HG03064 (cell line): Measurements from ENCODE around the gene NCOA3.
"Not testable (repeated sequence)": the region's sequence is repeated elsewhere in the genome, so short reads cannot be mapped to it uniquely, and the experiment has no call there.

Experiments used
- ATAC-seq: cut with Tn5 transposase; IDR thresholded peaks from one replicate; pipeline ENCODE4 v1.9.1; 2021; ENCODE audit warnings: low read depth; ENCODE audit not compliant: unreplicated experiment

Gene NCOA3

DNA sequence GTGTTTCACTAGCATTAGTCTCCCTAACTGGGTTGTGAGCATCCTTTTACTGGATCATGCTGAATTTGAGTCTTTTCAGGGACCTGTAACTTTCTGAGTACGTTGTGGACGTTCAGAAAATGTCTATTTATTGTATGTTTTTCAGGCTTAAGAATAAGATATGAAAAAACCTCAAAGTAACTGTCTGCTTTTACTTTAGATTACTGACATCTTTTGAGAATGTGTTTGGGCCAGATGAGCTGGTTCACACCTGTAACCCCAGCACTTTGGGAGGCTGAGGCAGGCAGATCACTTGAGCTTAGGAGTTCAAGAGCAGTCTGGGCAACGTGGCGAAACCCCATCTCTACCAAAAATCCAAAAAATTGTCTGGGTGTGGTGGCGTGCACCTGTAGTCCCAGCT is 32.7 kb downstream of the NCOA3 start:
- ATAC-seq: no peak

DNA sequence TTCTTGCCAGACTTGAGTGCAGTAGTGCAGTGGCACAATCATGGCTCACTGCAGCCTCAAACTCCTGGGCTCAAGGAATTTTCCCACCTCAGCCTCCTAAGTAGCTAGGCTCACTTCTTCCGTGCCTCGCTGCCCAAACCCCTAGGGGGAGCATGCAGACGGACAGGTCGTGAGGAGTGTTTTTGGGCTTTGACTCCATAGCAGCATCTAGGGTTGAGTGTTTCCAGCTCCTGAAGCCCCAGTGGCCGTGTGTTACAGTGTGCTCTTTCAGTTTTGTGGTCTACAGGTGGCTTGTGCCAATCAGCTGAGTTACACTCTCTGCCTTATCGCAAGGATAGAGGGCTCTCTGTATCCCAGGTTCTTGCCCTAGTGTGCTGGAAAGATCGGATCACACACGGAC is 33.4 kb downstream of the NCOA3 start:
- no peak for ATAC-seq

DNA sequence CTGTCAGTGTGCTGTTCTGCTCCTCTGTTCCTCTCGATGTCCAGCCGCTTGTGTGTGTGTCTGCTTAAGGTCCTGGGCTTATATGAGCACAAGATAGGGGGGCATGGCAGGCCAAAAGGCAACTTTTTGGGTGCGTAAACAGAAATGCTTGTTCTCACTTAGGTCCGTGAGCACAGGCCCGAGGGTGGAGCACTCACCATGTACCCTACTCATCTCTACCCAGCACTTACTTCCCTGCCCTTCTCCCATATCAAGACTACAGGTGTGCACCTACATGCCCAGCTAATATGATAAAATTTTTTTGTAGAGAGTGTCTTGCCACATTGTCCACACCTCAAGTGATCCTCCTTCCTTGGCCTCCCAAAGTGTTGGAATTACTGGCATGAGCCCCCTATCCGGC is 34.3 kb downstream of the NCOA3 start:
- ATAC-seq: no peak

DNA sequence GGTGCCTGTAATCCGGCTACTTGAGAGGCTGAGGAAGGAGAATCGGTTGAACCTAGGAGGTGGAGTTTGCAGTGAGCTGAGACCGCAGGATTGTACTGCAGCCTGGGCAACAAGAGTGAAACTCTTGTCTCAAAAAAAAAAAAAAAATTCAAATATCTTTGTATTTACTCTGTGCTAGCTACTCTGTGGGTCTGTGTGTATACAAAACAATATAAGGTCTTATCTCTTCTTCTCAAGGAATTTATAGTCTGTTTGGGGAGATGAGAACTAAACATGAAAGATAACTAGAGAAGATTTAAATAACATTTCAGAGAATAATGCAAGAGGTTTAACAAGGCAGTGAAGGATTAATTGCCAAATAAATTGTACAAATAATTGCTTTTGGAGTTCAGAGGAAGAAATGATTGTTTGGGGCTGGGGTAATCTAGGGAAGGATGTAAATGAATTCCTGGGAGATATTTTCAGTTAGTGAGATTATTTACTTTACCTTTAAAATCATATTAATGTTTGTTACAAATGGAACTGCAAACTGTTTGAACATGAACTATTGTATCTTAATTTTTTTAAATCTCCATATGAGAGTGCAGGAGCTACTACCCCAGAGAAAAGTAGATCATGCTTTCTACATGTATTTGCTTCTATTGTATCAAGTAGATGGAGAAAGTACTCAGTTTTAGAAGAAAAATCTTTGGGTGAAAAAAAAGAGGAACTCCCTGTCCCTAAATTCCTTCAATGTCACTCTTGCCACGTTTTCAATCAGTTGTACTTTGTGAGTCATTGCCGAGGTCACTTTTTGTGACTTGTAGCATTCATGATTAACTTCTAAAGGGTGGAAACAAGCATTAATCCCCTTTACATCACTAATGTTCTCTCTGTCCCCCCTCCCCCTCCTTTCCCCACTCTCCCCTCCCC is 39.0 kb downstream of the NCOA3 start:
- ATAC-seq: no peak

DNA sequence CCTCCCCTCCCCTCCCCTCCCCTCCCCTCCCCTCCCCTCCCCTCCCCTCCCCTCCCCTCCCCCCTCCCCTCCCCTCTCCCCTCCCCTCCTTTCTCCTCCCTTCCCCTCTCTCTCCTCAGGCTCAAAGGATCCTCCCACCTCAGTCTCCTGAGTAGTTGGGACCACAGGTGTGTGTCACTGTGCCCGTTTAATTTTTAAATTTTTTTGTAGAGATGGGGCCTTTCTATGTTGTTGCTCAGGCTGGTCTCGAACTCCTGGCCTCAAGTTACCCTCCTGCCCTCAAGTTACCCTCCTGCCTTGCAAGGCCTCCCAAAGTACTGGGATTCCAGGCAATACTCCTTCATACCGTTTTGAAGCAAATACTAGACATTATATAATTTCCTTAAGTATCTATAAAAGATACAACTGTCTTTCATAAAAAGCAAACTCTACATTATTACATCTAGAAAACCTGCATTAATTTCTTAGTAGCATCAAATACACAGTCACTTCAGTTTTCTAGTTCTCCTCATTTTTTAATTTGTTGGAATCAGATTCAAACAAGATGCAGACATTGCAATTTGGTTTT is 39.8 kb downstream of the NCOA3 start:
- ATAC-seq: no peak

DNA sequence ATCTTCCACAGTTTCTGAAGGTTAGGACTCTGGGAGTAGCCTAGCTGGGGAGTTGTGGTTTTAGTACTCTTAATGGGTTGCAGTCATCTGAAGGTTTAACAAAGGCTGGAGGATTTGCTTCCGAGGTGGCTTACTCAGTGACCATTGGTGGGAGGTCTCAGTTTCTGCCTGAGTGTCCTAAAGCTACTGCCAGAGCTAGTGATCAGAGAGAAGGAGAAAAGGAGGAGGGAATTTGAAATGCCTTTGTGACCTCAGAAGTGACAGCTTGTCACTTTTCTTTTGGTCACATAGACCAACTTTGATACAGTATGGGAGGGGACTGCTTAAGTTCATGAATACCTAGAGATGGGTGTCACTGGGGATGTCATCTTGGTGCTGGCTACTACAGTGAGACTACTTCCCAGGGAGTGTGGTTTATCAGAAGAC is 41.3 kb downstream of the NCOA3 start:
- ATAC-seq: no peak

DNA sequence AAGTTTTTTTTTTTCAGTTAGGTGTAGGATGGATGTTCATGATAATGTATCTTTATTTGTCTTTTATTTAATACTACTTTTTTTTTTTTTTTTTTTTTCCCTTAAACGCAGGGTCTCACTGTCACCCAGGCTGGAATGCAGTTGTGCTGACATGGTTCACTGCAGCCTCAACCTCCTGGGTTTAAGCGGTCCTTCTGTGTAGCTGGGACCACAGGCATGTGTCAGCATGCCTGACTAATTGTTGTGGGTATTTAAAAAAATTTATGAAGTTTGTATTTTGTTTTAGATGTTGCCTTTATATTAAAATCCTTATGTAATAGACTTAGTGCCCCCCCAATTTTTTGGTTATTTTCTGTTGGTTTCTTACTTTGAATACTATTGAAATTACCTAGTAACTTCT is 42.6 kb downstream of the NCOA3 start:
- ATAC-seq: no peak

DNA sequence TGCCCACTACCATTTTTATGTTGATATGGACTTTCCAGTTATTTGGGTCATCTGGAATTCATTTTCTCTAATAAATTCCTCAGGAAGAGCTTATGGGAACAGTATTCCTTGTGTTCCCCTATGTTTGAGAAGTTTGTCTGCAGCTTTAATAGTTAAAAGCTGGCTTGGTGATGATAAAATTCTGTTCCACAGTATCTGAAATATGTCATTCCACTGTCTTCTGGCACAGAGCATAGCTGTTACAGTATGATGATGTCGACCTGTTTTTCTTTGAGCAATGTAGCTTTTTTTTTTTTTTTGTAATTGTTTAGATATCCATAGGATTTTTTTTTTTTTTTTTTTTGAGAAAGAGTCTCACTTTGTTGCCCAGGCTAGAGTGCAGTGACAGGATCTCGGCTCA is 43.2 kb downstream of the NCOA3 start:
- no peak for ATAC-seq

DNA sequence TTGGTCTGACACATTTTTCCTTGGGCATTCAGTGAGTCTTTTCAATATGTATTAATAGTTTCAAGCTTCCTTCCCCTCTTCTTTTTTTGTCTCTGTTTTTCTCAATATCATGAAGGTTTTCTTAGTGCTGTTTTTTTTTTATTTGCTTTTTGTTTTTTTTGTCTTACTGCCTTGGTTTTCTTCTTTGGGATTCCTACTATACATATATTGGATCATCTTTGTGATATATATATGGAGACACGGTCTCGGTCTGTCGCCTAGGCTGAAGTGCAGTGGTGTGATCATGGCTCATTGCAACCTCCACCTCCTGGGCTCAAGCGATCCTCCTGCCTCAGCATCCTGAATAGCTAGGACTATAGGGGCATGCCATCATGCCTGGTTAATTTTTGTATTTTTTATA is 43.8 kb downstream of the NCOA3 start:
- no peak for ATAC-seq

DNA sequence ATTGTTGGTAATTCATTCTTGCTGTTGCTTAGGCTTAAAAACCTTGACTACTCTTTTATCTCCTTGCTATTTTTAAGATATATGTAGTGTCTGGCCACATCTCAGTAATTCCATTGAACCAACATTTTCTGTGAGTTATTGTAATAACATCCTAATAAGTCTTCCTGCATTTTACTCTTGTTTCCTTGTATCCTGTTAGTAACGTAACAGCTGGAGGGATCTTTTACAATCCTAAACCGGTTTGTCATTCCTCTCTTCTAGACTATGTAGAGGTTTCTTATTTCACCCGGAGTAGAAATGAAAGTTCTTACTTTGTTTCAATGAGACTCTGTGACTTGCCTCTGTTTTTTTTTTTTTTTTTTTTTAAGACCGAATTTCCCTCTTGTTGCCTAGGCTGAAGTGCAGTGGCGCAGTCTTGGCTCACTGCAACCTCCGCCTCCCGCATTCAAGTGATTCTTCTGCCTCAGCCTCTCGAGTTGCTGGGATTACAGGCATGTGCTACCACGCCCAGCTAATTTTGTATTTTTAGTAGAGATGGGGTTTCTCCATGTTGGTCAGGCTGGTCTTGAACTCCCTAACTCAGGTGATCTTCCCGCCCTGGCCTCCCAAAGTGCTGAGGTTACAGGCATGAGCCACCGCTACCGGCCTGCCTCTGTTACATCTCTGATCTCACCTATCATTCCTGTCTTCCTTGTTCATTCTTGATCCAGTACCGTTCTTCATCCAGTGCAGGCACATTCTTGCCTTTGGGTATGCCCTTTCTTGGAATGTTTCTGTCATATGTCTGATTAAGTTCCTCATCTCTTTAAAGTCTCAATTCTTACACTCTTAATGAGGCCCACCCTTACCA is 44.7 kb downstream of the NCOA3 start:
- ATAC-seq: no peak

DNA sequence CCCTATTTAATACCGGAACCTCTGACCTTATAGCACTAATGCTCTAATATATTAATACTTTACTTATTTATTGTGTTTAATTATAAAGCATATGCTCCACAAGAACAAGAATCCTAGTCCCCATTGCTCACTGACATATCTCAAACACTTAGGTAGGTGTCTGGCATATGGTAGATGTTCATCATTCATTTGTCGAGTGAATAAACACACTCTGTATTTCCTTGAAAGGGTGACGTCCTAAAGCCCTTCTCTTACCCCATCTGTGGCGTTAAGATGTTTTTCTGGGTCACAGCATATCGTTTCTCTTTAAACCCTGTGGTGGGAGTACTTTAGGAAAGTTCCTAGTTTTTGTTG is 45.3 kb downstream of the NCOA3 start:
- no peak for ATAC-seq

DNA sequence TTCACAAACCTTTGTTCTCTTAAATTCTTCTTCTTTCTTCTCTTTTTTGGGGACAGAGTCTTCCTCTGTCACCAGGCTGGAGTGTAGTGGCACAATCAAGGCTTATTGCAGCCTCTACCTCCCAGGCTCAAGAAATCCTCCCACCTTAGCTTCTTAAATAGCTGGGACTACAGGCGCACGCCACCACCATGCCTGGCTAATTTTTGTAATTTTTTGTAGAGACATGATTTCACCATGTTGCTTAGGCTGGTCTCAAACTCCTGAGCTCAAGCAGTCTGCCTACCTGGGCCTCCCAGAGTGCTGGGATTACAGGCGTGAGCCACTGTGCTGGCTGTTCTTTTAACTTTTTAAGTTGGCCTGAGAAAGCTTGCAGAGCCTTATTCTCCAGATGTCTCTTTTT is 48.0 kb downstream of the NCOA3 start:
- no peak for ATAC-seq

DNA sequence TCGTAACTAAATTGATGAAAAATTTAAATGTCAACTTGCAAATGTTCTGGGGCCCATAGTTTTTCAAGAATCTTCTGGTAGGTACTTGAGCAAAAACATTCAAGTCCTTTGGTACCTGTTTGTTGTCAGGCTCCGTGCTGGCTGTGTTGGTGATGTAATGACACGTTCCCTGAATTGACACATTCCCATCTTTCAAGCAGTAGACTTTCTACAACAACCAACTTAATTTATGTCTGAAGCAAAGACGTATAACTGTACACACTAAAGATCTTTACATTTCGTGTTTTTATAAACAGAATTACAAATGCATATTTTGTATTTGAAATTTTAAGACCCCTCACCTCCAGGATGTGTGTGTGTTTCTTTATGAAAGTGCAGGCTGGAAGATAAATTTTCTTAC is 49.5 kb downstream of the NCOA3 start:
- no peak for ATAC-seq

DNA sequence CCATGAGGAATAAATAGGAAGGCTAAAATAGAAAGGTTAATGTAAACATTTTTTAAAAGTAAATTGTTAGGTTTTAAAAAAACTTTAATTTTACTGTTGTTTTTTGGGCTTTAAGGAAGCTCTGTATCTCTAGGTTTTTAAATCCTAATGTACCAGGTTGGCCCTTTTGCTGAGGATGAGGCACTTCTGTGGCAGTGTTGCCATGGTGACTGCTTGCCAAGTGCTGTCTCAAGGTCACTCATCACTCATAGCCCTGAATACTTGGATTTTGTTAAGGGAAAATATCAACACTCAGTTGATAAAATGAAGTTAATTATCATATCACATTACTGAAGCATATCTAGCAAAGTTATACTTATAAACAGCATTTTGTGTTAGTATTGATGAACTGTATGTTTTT is 50.2 kb downstream of the NCOA3 start:
- no peak for ATAC-seq

DNA sequence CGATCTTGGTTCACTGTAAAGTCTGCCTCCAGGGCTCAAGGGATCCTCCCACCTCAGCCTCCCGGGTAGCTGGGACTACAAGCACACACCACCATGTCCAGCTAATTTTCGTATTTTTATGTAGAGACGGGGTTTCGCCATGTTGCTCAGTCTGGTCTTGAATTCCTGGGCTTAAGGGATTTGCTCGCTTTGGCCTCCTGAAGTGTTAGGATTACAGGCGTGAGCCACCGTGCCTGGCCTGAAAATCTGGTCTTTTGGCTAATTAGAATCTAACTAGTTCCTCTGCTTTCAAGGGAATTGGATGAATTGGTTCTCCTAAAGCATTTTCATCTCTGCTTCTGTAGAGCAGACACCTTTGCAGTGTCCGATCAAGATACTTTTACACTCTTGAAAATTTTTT is 51.3 kb downstream of the NCOA3 start:
- no peak for ATAC-seq

DNA sequence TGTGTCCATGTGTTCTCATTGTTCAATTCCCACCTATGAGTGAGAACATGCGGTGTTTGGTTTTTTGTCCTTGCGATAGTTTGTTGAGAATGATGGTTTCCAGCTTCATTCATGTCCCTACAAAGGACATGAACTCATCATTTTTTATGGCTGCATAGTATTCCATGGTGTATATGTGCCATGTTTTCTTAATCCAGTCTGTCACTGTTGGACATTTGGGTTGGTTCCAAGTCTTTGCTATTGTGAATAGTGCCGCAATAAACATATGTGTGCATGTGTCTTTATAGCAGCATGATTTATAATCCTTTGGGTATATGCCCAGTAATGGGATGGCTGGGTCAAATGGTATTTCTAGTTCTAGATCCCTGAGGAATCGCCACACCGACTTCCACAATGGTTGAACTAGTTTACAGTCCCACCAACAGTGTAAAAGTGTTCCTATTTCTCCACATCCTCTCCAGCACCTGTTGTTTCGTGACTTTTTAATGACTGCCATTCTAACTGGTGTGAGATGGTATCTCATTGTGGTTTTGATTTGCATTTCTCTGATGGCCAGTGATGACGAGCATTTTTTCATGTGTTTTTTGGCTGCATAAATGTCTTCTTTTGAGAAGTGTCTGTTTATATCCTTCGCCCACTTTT is 52.0 kb downstream of the NCOA3 start:
- not testable (repeated sequence) for ATAC-seq

DNA sequence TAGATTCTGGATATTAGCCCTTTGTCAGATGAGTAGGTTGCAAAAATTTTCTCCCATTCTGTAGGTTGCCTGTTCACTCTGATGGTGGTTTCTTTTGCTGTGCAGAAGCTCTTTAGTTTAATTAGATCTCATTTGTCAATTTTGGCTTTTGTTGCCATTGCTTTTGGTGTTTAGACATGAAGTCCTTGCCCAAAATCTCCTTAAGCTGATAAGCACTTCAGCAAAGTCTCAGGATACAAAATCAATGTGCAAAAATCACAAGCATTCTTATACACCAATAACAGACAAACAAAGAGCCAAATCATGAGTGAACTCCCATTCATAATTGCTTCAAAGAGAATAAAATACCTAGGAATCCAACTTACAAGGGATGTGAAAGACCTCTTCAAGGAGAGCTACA is 52.6 kb downstream of the NCOA3 start:
- not testable (repeated sequence) for ATAC-seq

DNA sequence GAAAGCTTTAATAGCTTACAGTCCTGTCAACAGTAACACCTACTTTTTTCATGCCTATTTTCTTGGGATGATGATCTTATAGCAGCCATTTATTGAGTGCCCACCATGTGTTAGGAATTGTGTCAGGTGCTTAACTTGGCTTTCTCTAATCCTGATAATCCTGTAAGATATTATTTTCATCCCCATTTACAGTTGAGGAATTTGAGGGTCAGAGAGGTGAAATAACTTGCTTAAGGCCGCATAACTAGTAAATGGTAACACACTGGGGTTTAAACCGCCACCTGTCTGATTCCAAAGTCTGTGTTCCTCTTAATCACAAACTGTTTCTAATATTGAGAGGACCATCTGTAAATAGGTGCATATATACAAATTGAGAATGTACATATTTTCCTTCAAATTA is 55.5 kb downstream of the NCOA3 start:
- ATAC-seq: no peak

DNA sequence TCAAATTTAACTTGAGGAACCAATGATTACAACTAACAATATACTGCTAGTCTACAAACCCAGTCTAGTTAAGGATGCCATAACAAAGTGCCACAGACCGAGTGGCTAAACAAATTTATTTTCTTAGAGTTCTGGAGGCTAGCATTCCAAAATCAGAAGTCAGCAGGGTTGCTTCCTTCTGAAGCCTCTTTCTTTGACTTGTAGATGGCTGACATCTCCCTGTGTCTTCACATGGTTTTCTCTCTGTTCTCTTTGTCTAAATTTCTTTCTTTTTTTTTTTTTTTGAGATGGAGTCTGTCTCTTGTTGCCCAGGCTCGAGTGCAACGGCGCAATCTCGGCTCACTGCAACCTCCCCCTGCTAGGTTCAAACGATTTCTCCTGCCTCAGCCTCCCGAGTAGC is 56.1 kb downstream of the NCOA3 start:
- no peak for ATAC-seq

DNA sequence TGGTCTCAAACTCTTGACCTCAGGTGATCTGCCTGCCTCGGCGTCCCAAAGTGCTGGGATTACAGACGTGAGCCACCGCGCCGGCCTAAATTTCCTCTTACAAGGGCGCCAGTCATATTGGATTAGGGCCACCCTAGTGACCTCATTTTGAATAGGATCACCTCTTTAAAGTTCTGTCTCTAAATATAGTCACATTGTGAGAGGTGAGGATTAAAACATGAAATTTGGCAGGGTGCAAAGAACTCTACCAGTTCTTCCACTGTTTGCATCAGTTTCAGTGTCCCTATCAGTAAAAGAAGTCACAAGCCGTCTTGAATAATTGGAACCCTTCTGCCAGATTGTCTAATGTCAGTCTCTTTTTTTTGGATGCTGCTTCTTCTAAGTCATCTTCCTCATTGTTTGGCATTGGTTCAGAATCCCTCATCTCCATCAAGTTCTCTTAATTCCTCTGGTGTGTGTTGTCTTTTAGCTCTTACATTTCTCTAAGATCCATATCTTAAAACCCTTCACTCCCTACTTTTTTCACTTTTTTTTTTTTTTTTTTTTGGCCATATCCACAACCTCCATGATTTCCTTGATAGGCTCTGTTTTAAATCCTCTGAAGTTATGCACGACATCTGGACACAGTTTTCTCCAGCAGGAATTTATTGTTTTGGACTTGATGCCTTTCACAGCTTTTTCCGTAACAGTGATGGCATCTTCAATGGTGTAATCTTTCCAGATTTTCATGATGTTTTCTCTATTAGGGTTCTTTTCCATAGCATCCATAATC is 56.8 kb downstream of the NCOA3 start:
- no peak for ATAC-seq
